Stimulated activated CD8-positive, alpha-beta memory T cell treated with anti-CD3 and anti-CD28 coated beads, Interleukin-7, amount 100 ng/mL, for 4 hours (primary cell): ENCODE measurements around the gene LYG1.

Experiments used
- DNase-seq, 2 donors: peaks; one replicate each; pipeline ENCODE4 v3.0.0-alpha.2; 2020; ENCODE audit warnings: low read depth in 2 of 2

Gene LYG1

DNA sequence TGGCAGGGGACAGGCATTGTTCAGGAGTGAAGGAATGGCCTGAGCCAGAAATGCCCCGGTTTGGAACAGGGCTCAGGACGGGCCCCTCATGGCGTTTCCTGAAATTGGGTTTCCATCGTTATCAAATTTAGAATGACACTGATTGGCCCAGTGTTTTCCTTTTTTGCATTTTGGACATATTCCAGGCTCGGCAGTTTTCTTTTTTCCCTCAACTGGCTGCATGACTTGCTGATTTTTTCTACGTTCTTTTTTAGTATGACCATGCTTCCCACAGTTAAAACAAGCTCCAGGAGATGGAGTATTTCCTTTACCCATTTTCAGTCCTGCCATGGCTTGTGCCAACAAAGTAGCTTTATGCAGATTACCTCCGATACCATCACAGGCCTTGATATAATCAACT is 25.1 kb downstream of the LYG1 start:
- no peak for DNase-seq

DNA sequence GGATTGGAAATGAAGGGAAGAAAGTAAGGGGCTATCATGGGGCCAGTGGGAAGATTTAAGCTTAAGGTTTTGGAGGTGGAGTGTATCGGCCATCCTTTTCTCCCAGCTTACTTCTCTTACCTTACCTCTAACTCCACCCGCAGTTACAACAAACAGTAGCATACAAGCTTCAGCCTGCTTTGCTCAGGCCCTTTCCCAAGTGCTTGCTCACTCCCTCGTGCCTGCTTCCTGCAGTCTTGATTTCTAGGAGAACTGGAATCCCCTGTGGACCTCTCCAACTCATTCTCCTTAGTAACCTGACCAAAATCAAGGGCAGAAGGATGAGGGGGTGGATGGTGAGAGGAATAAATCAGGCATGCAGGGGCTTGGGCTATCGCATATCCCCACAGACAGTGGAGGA is 39.8 kb downstream of the LYG1 start:
- no peak for DNase-seq

DNA sequence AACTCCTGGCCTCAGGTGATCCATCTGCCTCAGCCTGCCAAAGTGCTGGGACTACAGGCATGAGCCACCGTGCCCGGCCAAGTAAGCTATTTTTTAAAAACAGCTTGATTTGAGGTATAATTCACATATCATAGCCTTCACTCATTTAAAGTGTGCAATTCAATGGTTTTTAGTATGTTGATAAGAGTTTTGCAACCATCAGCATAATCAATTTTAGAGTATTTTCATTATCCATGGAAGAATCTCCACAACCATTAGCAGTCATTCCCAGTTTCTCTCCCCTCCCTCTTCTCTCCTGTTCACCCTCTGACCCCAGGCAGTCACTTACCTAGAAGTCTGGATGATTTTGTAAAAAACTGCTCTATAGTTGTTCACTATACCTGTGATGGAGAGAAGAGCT is 40.8 kb downstream of the LYG1 start:
- no peak for DNase-seq

- no peak for DNase-seq
Observed at GRCh38 chr2:99259465-99259864, 41.5 kb downstream of the LYG1 start.

GRCh38 chr2:99256677-99257076 is 44.3 kb downstream of the LYG1 start:
- no peak for DNase-seq

- DNase-seq = no peak
Observed at GRCh38 chr2:99255491-99256318, 45.3 kb downstream of the LYG1 start, which contains the start of gene LYG2. LYG2 (minus strand) TSS chr2:99255666; CDS start chr2:99254260, 1,406 bp downstream.

GRCh38 chr2:99249951-99250350 is 51.0 kb downstream of the LYG1 start:
- no peak for DNase-seq

GRCh38 chr2:99242151-99242550 is 58.8 kb downstream of the LYG1 start:
- no peak for DNase-seq

DNA sequence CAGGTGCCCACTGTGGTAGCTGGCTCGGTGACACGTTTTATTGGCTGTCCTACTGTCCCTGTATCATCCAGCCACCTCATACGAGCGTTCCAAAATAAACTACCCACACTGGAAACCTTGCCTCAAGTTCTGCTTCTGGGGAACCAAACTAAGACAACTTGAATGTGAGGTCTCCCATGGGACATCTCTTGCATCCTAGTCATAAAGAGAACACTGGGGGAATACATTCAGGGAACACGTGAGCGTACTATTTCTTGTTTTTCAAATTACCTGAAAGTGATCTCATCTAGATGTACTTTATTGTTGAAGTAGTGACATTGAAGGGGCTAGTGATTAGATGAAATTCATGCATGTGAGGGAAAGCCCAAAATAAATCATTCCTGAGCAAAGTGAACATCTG is 60.6 kb downstream of the LYG1 start:
- DNase-seq = no peak

DNA sequence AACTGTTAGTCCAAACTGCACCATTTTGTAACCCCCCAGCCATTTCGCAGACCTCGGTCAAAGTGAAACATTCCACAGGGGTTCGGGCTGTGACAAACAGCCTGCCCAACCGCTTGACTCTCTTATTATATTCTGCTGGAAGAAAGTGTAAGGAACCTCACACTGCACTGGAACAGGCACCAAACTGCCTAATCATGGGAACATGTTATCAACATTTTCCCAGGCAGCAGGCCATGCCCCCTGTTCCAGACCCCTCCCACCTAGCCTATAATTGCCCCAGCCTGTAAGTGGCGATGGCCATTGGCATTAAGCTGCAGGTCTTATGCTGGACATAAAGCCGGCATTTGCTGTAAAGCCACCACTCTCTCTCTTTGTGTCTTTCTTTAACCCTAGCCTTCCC is 62.4 kb downstream of the LYG1 start:
- DNase-seq = no peak
